SK-N-SH (cell line): ENCODE measurements around the gene ADIG. TPM values are rescaled to one million over a fixed set of nuclear protein-coding genes. Genes with fewer than 3 reads are reported as not detected.

Source experiments
- CTCF ChIA-PET: fragments of 300-600, 350-600 bp; formaldehyde crosslinking; extraction: SDS; loops from one replicate; lab custom pipeline; 2021; lab: Yijun Ruan, JAX
- POLR2A ChIA-PET: fragments of 350-600 bp; sonication (Branson Sonifier 250); formaldehyde crosslinking; extraction: SDS; loops from one replicate; lab custom pipeline; 2020; ENCODE audit warnings: antibody characterized with exemption, inconsistent platforms; lab: Yijun Ruan, JAX
- DNase-seq: peaks from one replicate; pipeline ENCODE4 v3.0.0; 2012
- H2AFZ ChIP-seq: fragments of 200-600 bp; sonication (generic); 2 replicates; pipeline ENCODE4 v1.8.1; 2016; ENCODE audit warnings: antibody characterized with exemption, mild to moderate bottlenecking, low read depth
- H3F3A ChIP-seq: fragments of 200-600 bp; sonication (generic); replicated peaks from 2 replicates; pipeline ENCODE3; 2016; ENCODE audit warnings: antibody characterized with exemption, mild to moderate bottlenecking; ENCODE audit not compliant: insufficient read depth
- H3K27ac ChIP-seq, 2 experiments: fragments of 200-500 bp in 1 of 2; fragments of 200-600 bp in 1 of 2; sonication (Bioruptor generic) in 1 of 2; sonication (generic), shearing (Covaris generic) in 1 of 2; 2 replicates each; pipeline versions ENCODE4 v1.5.1 to v1.6.1; 2014 to 2016; ENCODE audit warnings: low read depth in 2 of 2, inconsistent platforms in 1 of 2, low read length in 1 of 2, mild to moderate bottlenecking in 1 of 2, mixed read lengths in 1 of 2
- H3K27me3 ChIP-seq: fragments of 200-600 bp; sonication (generic), shearing (Covaris generic); 2 replicates; pipeline ENCODE4 v1.6.1; 2016; ENCODE audit warnings: mixed run types; ENCODE audit not compliant: insufficient read depth
- H3K36me3 ChIP-seq, 2 experiments: fragments of 200-500 bp in 1 of 2; fragments of 200-600 bp in 1 of 2; sonication (Bioruptor generic) in 1 of 2; sonication (generic) in 1 of 2; replicated peaks in 1 of 2; 2 replicates each; pipeline versions ENCODE3 to v1.5.1; 2014 to 2016; ENCODE audit warnings: low read length in 1 of 2, mild to moderate bottlenecking in 1 of 2; ENCODE audit not compliant: insufficient read depth in 2 of 2, control insufficient read depth in 1 of 2
- H3K4me1 ChIP-seq, 2 experiments: fragments of 200-500 bp in 1 of 2; fragments of 200-600 bp in 1 of 2; sonication (Bioruptor generic) in 1 of 2; sonication (generic), shearing (Covaris generic) in 1 of 2; 2 replicates each; pipeline versions ENCODE4 v1.5.1 to v1.6.1; 2014 to 2016; ENCODE audit warnings: low read depth in 1 of 2, low read length in 1 of 2, mixed run types in 1 of 2; ENCODE audit not compliant: insufficient read depth in 2 of 2, control insufficient read depth in 1 of 2
- H3K4me2 ChIP-seq: fragments of 200-600 bp; sonication (generic), shearing (Covaris generic); 2 replicates; pipeline ENCODE4 v1.6.1; 2017; ENCODE audit warnings: mixed run types
- H3K4me3 ChIP-seq, 2 experiments: fragments of 200-500 bp in 1 of 2; fragments of 200-600 bp in 1 of 2; sonication (Bioruptor generic) in 1 of 2; sonication (generic), shearing (Covaris generic) in 1 of 2; 2 replicates each; pipeline versions ENCODE4 v1.5.1 to v1.8.1; 2014 to 2016; ENCODE audit warnings: low read depth in 2 of 2, inconsistent platforms in 1 of 2, low read length in 1 of 2, mild to moderate bottlenecking in 1 of 2, mixed read lengths in 1 of 2, moderate library complexity in 1 of 2
- H3K79me2 ChIP-seq: fragments of 200-600 bp; sonication (generic); 2 replicates; pipeline ENCODE4 v1.8.1; 2017; ENCODE audit warnings: mild to moderate bottlenecking; ENCODE audit not compliant: insufficient read depth
- H3K9ac ChIP-seq: fragments of 200-600 bp; sonication (generic); 2 replicates; pipeline ENCODE4 v1.6.1; 2017; ENCODE audit warnings: mixed run types
- H3K9me2 ChIP-seq: fragments of 200-600 bp; sonication (generic); 2 replicates; pipeline ENCODE4 v1.6.1; 2017; ENCODE audit warnings: mixed run types
- H3K9me3 ChIP-seq: fragments of 200-600 bp; sonication (generic); 2 replicates; pipeline ENCODE4 v1.6.1; 2017; ENCODE audit warnings: mixed run types, mild to moderate bottlenecking, moderate library complexity
- H4K20me1 ChIP-seq: fragments of 200-600 bp; sonication (generic); 2 replicates; pipeline ENCODE4 v1.6.1; 2017; ENCODE audit warnings: mild to moderate bottlenecking, mixed run types; ENCODE audit not compliant: insufficient read depth
- ELF1 ChIP-seq: IDR thresholded peaks from 2 replicates; pipeline ENCODE4 v1.4.0; 2012
- EP300 ChIP-seq, 2 experiments: IDR thresholded peaks; 2 replicates each; pipeline versions ENCODE4 v1.4.0 to v1.6.1; 2012; ENCODE audit warnings: borderline replicate concordance in 1 of 2, low read depth in 1 of 2, low read length in 1 of 2
- FOXJ3 ChIP-seq: sonication (generic); formaldehyde crosslinking; IDR thresholded peaks from 2 replicates; pipeline ENCODE4 v1.5.1; 2020; ENCODE audit warnings: mild to moderate bottlenecking, missing genetic modification reagents
- FOXM1 ChIP-seq: IDR thresholded peaks from 2 replicates; pipeline ENCODE4 v1.4.0; 2012; ENCODE audit warnings: low read depth, mild to moderate bottlenecking
- GABPA ChIP-seq: IDR thresholded peaks from 2 replicates; pipeline ENCODE4 v1.4.0; 2012; ENCODE audit warnings: low read depth, mild to moderate bottlenecking
- GATA2 ChIP-seq: sonication (generic); formaldehyde crosslinking; IDR thresholded peaks from 2 replicates; pipeline ENCODE4 v1.5.0; 2020; ENCODE audit warnings: mild to moderate bottlenecking, missing genetic modification reagents
- POLR2AphosphoS5 ChIP-seq: IDR thresholded peaks from 2 replicates; pipeline ENCODE4 v1.6.1; 2012; ENCODE audit warnings: low read depth, low read length
- RAD21 ChIP-seq: IDR thresholded peaks from 2 replicates; pipeline ENCODE4 v1.6.1; 2012; ENCODE audit warnings: mild to moderate bottlenecking, low read length
- RCOR1 ChIP-seq: fragments of 150-350 bp; IDR thresholded peaks from 2 replicates; pipeline ENCODE4 v1.6.1; 2017; ENCODE audit warnings: antibody characterized with exemption, low read length
- REST ChIP-seq: IDR thresholded peaks from 2 replicates; pipeline ENCODE4 v1.6.1; 2012; ENCODE audit warnings: mild to moderate bottlenecking, low read depth, low read length, moderate library complexity
- RFX5 ChIP-seq: IDR thresholded peaks from 2 replicates; pipeline ENCODE4 v1.6.1; 2012; ENCODE audit warnings: mild to moderate bottlenecking, improper control_type of control experiment, low read length
- RXRA ChIP-seq: IDR thresholded peaks from 2 replicates; pipeline ENCODE4 v1.4.0; 2012; ENCODE audit warnings: low read depth, mild to moderate bottlenecking, borderline replicate concordance
- TCF12 ChIP-seq: IDR thresholded peaks from 2 replicates; pipeline ENCODE4 v1.4.0; 2012
- TEAD4 ChIP-seq: IDR thresholded peaks from 2 replicates; pipeline ENCODE4 v1.4.0; 2012; ENCODE audit warnings: mild to moderate bottlenecking, borderline replicate concordance; ENCODE audit not compliant: insufficient read depth
- ZBTB33 ChIP-seq: IDR thresholded peaks from 2 replicates; pipeline ENCODE4 v1.4.0; 2012; ENCODE audit warnings: low read depth, borderline replicate concordance
- WGBS: methylation state at CpG from one replicate; pipeline ENCODE4 v1.1.6; 2017; ENCODE audit warnings: low lambda C conversion rate; 5-methylcytosine and 5-hydroxymethylcytosine counted together
- polyA plus RNA-seq, 3 experiments: library from polyadenylated mRNA; depleted of rRNA; stranded (reverse); fragments of >200 nt; gene quantifications; 2 replicates each; pipeline ENCODE4 v1.2.3, GENCODE V29; 2012
- TF ChIP-seq, protein P1 (sequence below): IDR thresholded peaks from 2 replicates; pipeline ENCODE4 v1.4.0; 2012; ENCODE audit warnings: low read depth
- TF ChIP-seq, protein P2 (sequence below): fragments of 200-600 bp; sonication (generic); IDR thresholded peaks from 2 replicates; pipeline ENCODE4 v1.6.1; 2017; ENCODE audit warnings: antibody characterized with exemption, mild to moderate bottlenecking, moderate library complexity
- TF ChIP-seq, protein P3 (sequence below): IDR thresholded peaks from 2 replicates; pipeline ENCODE4; 2012

The ADIG gene
- polyA plus RNA-seq, 1 of the 3 experiments (the other 2 are of a cell fraction), result not detected

DNA sequence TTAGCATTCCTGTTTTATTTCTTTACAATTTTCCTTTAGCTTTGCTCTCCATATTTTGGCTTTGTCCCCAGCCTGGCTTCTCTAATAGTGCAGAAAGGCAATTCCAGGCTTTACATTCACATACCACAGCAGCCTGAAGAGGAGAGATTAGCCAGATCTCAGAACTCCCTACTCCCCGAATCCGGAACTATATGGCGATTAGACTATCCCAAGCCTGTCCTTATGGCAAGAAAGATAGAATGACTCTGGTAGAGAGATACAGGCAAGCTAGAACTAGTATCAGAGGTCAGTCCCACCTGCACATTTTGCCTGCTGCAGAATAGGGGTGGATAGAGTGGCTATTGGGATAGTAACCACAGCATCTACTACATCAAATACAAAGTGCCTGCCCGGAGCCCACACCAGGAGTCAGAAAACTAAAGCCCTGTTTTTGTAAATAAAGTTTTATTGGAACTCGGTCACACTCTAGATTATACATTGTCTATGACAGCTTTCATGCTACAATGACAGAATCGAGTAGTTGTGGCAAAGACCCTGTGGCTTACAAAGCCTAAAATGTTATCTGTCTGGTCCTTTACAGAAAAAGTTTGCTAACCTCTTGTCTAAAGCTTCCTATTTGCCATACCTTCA, 17.1 kb upstream of the ADIG start (continued):
- TF ChIP-seq POLR2AphosphoS5 (no peak), ZBTB33 (no peak)

GRCh38 chr20:38564680-38565079, 16.3 kb upstream of the ADIG start:
- peaks cover 70 to 88% of the 10 kb centered on the region in 2 experiments for H3K36me3 ChIP-seq
- CTCF ChIA-PET, result no interaction called here
- DNase-seq, result no peak
- no peak overlapping the region for H3K4me2 ChIP-seq
- no peaks in the 10 kb centered on the region for H3K9me3 ChIP-seq
- H3F3A ChIP-seq, result no peaks in the 10 kb centered on the region
- H3K79me2 ChIP-seq, result 0 out of 2 replicates have a peak, but pooled peaks cover 5% of the 10 kb centered on the region
- H3K9ac ChIP-seq, result no peak overlapping the region
- 89% methylated on average over 1 of the region's 1 CpG for WGBS
- no peaks in the 10 kb centered on the region for H3K27me3 ChIP-seq
- peaks cover 0 to 3% of the 10 kb centered on the region in 2 experiments; a peak in 1 of 4 replicates for H3K4me1 ChIP-seq
- POLR2A ChIA-PET, result no interaction called here
- H3K27ac ChIP-seq, result no peak overlapping the region
- H2AFZ ChIP-seq, result no peak overlapping the region
- no peaks in the 10 kb centered on the region for H3K9me2 ChIP-seq
- H3K4me3 ChIP-seq, result no peak overlapping the region
- TF ChIP-seq FOXJ3 (CRISPR knock-in tag) (no peak), RFX5 (no peak), ELF1 (no peak), REST (no peak), EP300 (IDR thresholded peaks at IDR 0.05; ENCODE audit: borderline replicate concordance in 1 of 2, low read depth in 1 of 2, low read length in 1 of 2) (no peak), GATA2 (CRISPR knock-in tag) (no peak), ZBTB33 (no peak), GABPA (no peak), TCF12 (no peak), TEAD4 (no peak), FOXM1 (no peak), RCOR1 (no peak), RXRA (no peak), RAD21 (no peak)
- TF ChIP-seq, protein P1, sequence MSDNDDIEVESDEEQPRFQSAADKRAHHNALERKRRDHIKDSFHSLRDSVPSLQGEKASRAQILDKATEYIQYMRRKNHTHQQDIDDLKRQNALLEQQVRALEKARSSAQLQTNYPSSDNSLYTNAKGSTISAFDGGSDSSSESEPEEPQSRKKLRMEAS, result no peak
- TF ChIP-seq, protein P2, sequence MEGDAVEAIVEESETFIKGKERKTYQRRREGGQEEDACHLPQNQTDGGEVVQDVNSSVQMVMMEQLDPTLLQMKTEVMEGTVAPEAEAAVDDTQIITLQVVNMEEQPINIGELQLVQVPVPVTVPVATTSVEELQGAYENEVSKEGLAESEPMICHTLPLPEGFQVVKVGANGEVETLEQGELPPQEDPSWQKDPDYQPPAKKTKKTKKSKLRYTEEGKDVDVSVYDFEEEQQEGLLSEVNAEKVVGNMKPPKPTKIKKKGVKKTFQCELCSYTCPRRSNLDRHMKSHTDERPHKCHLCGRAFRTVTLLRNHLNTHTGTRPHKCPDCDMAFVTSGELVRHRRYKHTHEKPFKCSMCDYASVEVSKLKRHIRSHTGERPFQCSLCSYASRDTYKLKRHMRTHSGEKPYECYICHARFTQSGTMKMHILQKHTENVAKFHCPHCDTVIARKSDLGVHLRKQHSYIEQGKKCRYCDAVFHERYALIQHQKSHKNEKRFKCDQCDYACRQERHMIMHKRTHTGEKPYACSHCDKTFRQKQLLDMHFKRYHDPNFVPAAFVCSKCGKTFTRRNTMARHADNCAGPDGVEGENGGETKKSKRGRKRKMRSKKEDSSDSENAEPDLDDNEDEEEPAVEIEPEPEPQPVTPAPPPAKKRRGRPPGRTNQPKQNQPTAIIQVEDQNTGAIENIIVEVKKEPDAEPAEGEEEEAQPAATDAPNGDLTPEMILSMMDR, result no peak
- TF ChIP-seq, protein P3, sequence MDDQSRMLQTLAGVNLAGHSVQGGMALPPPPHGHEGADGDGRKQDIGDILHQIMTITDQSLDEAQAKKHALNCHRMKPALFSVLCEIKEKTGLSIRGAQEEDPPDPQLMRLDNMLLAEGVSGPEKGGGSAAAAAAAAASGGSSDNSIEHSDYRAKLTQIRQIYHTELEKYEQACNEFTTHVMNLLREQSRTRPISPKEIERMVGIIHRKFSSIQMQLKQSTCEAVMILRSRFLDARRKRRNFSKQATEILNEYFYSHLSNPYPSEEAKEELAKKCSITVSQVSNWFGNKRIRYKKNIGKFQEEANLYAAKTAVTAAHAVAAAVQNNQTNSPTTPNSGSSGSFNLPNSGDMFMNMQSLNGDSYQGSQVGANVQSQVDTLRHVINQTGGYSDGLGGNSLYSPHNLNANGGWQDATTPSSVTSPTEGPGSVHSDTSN, result no peak
- H4K20me1 ChIP-seq, result no peaks in the 10 kb centered on the region
